K562 (cell line): ENCODE results near the gene SSR2. TPM values are rescaled to one million over a fixed set of nuclear protein-coding genes. Genes with fewer than 3 reads are reported as not detected.

Experiments
- ATAC-seq: fragments of 200-7000 bp; cut with Tn5 transposase; 3 replicates; pipeline ENCODE4 v1.9.1; 2020; ENCODE audit warnings: moderate library complexity
- BruUV-seq: library from RNA; stranded (reverse); fragments of 400-500 nt; replicated peaks from 2 replicates; lab custom pipeline; 2021; lab: Mats Ljungman, UMichigan
- CTCF ChIA-PET: fragments of 300-600 bp; formaldehyde crosslinking; extraction: SDS; loops from one replicate; lab custom pipeline; 2021; ENCODE audit warnings: low intra/inter-chr PET ratio; lab: Yijun Ruan, JAX
- POLR2A ChIA-PET: fragments of 300-600, 350-650 bp; sonication (Branson Sonifier 250); formaldehyde crosslinking; extraction: SDS; loops from one replicate; lab custom pipeline; 2021; ENCODE audit warnings: antibody characterized with exemption, inconsistent platforms; lab: Yijun Ruan, JAX
- DNase-seq, 4 experiments: peaks; one replicate each; pipeline versions ENCODE4 v3.0.0 to v3.0.0-alpha.2; 2011 to 2018; ENCODE audit warnings: low spot score in 3 of 4, mixed read lengths in 3 of 4; ENCODE audit errors: extremely low read depth in 1 of 4
- FAIRE-seq: peaks from 2 replicates; lab custom pipeline; 2011; peaks lifted over from hg19 to GRCh38; lab: Jason Lieb, UNC
- H2AFZ ChIP-seq: 2 replicates; pipeline ENCODE4 v1.6.0; 2011; ENCODE audit warnings: low read depth, low read length, control low read depth, inconsistent platforms
- H3K27ac ChIP-seq: fragments of 200-600 bp; 3 replicates; pipeline ENCODE4 v1.8.0; 2011; ENCODE audit warnings: low read depth, mild to moderate bottlenecking, control low read depth, inconsistent platforms, low read length, moderate library complexity, mixed read lengths; ENCODE audit errors: extremely low read depth
- H3K27me3 ChIP-seq, 2 experiments: fragments of 300-600 bp in 1 of 2; 2 replicates in 1 of 2; 3 replicates in 1 of 2; pipeline versions ENCODE4 v1.6.0 to v1.8.0; 2011; ENCODE audit warnings: inconsistent platforms in 2 of 2, low read length in 2 of 2, mild to moderate bottlenecking in 1 of 2, mixed read lengths in 1 of 2, moderate library complexity in 1 of 2; ENCODE audit not compliant: control insufficient read depth in 2 of 2, insufficient read depth in 2 of 2
- H3K36me3 ChIP-seq: fragments of 300-600 bp; 3 replicates; pipeline ENCODE4 v1.8.0; 2011; ENCODE audit warnings: mild to moderate bottlenecking, low read length, inconsistent platforms; ENCODE audit not compliant: control insufficient read depth, insufficient read depth
- H3K4me1 ChIP-seq, 2 experiments: fragments of 200-600 bp in 1 of 2; replicated peaks in 1 of 2; 2 replicates in 1 of 2; 3 replicates in 1 of 2; pipeline versions ENCODE4 v1.5.1 to v1.8.0; 2011; ENCODE audit warnings: inconsistent platforms in 2 of 2, low read length in 2 of 2, mild to moderate bottlenecking in 1 of 2, mixed read lengths in 1 of 2, moderate library complexity in 1 of 2; ENCODE audit not compliant: control insufficient read depth in 2 of 2, insufficient read depth in 2 of 2
- H3K4me2 ChIP-seq: 2 replicates; pipeline ENCODE4 v1.6.1; 2011; ENCODE audit warnings: low read length, control low read depth, inconsistent platforms, mixed read lengths; ENCODE audit not compliant: insufficient read depth
- H3K4me3 ChIP-seq: fragments of 200-600 bp; sonication (generic), shearing (Covaris generic); 2 replicates; pipeline ENCODE4 v1.5.1; 2016; ENCODE audit warnings: control low read depth, inconsistent platforms
- H3K79me2 ChIP-seq: fragments of 200-600 bp; 3 replicates; pipeline ENCODE4 v1.8.0; 2011; ENCODE audit warnings: low read length, inconsistent platforms; ENCODE audit not compliant: control insufficient read depth, insufficient read depth
- H3K9ac ChIP-seq, 2 experiments: 2 replicates each; pipeline versions ENCODE4 v1.6.0 to v1.6.1; 2011; ENCODE audit warnings: low read depth in 2 of 2, low read length in 2 of 2, control low read depth in 1 of 2, inconsistent platforms in 1 of 2, mild to moderate bottlenecking in 1 of 2, mixed read lengths in 1 of 2; ENCODE audit not compliant: insufficient read depth in 1 of 2
- H3K9me1 ChIP-seq: one replicate; pipeline ENCODE4 v1.6.0; 2011; ENCODE audit warnings: inconsistent platforms, mild to moderate bottlenecking, low read length, moderate library complexity; ENCODE audit not compliant: control insufficient read depth, insufficient read depth
- H3K9me3 ChIP-seq: replicated peaks from 2 replicates; pipeline ENCODE4 v1.5.1; 2011; ENCODE audit warnings: low read depth, low read length, inconsistent platforms; ENCODE audit not compliant: control insufficient read depth, insufficient read depth
- H4K20me1 ChIP-seq: replicated peaks from 2 replicates; pipeline ENCODE4 v1.6.1; 2011; ENCODE audit warnings: low read length, inconsistent platforms, mixed read lengths; ENCODE audit not compliant: control insufficient read depth, insufficient read depth
- CHD2 ChIP-seq: IDR thresholded peaks from 2 replicates; pipeline ENCODE4 v1.6.1; 2011; ENCODE audit warnings: low read depth, low read length
- GTF2E2 ChIP-seq: fragments of 200-800 bp; sonication (Bioruptor generic); IDR thresholded peaks from 2 replicates; pipeline ENCODE4 v1.6.1; 2016; ENCODE audit warnings: missing genetic modification characterization, missing compliant biosample characterization
- MAFK ChIP-seq: IDR thresholded peaks from 2 replicates; pipeline ENCODE4 v1.6.1; 2011; ENCODE audit warnings: low read length, improper control_type of control experiment
- MAZ ChIP-seq, 2 experiments: fragments of 450-650 bp in 1 of 2; sonication (generic) in 1 of 2; formaldehyde crosslinking; IDR thresholded peaks in 1 of 2; conservative IDR thresholded peaks in 1 of 2; 2 replicates each; pipeline versions ENCODE4 v1.4.0 to v1.5.0; 2020; ENCODE audit warnings: mild to moderate bottlenecking in 1 of 2, missing genetic modification reagents in 1 of 2
- MEF2D ChIP-seq: conservative IDR thresholded peaks from 2 replicates; pipeline ENCODE4 v1.6.1; 2016; ENCODE audit warnings: low read depth, missing genetic modification characterization, missing compliant biosample characterization
- NONO ChIP-seq, 2 experiments: fragments of 200-400 bp in 1 of 2; fragments of 450-650 bp in 1 of 2; formaldehyde crosslinking in 1 of 2; IDR thresholded peaks; 2 replicates each; pipeline ENCODE4 v1.6.1; 2017; ENCODE audit warnings: low read depth in 2 of 2, mild to moderate bottlenecking in 2 of 2, moderate library complexity in 2 of 2, low read length in 1 of 2
- RAD21 ChIP-seq, 2 experiments: fragments of 250-450 bp in 1 of 2; fragments of 450-650 bp in 1 of 2; sonication (Bioruptor Pico) in 1 of 2; formaldehyde crosslinking in 1 of 2; IDR thresholded peaks in 1 of 2; conservative IDR thresholded peaks in 1 of 2; 2 replicates each; pipeline versions ENCODE4 v1.4.0 to v1.8.0; 2020 to 2022; ENCODE audit warnings: mild to moderate bottlenecking in 2 of 2, moderate library complexity in 1 of 2
- SMARCE1 ChIP-seq: fragments of 450-650 bp; IDR thresholded peaks from 2 replicates; pipeline ENCODE4 v1.7.1; 2016; ENCODE audit warnings: mild to moderate bottlenecking
- SUPT5H ChIP-seq: fragments of 450-650 bp; IDR thresholded peaks from 2 replicates; pipeline ENCODE4 v1.6.1; 2016
- TRIM28 ChIP-seq: fragments of 450-650 bp; IDR thresholded peaks from 2 replicates; pipeline ENCODE4 v1.6.1; 2017
- ZNF124 ChIP-seq: sonication (generic); formaldehyde crosslinking; IDR thresholded peaks from 2 replicates; pipeline ENCODE4 v1.8.1; 2022; ENCODE audit warnings: missing genetic modification reagents
- ZNF175 ChIP-seq: fragments of 200-800 bp; sonication (Bioruptor generic); IDR thresholded peaks from 2 replicates; pipeline ENCODE4 v1.6.1; 2016; ENCODE audit warnings: low read depth, mild to moderate bottlenecking, missing genetic modification characterization, missing compliant biosample characterization
- WGBS: fragments of 100-300 bp; shearing (Covaris generic); methylation state at CpG from one replicate; pipeline ENCODE4 v1.1.6; 2016; ENCODE audit warnings: low coverage, mixed read lengths; ENCODE audit not compliant: insufficient coverage; ENCODE audit errors: missing lambda C conversion rate; 5-methylcytosine and 5-hydroxymethylcytosine counted together
- in situ Hi-C: fragments of 300-500 bp; cut with MboI; formaldehyde crosslinking; loops from 4 replicates; pipeline ENCODE4 v1.15.0; 2018; ENCODE audit warnings: inconsistent platforms, mixed read lengths
- intact Hi-C: fragments of 100-400 bp; cut with micrococcal nuclease; formaldehyde crosslinking; loops from 2 replicates; pipeline ENCODE4 v1.14.2; 2022
- polyA plus RNA-seq, 8 experiments: library from polyadenylated mRNA; depleted of rRNA in 4 of 8; stranded (reverse) in 5 of 8; unstranded in 3 of 8; fragments of >200 nt; fragmentation: Nextera tagmentation in 2 of 8; fragmentation: Illumina TruSeq in 1 of 8; extraction: Ambion mirVana in 2 of 8; extraction: Trizol in 1 of 8; gene quantifications; 2 replicates each; pipeline versions ENCODE4 v1.2.1 to v1.2.3, GENCODE V29; 2011 to 2014; ENCODE audit warnings: inconsistent platforms in 1 of 8, missing spikeins in 1 of 8
- total RNA-seq, 7 experiments: library from RNA; depleted of rRNA in 6 of 7; stranded (reverse); fragments of >200 nt in 6 of 7; fragmentation: Illumina TruSeq in 2 of 7; extraction: Trizol in 2 of 7; gene quantifications; 2 replicates each; pipeline versions ENCODE4 v1.2.1 to v1.2.3, GENCODE V29; 2011 to 2021; ENCODE audit warnings: low replicate concordance in 1 of 7
- TF ChIP-seq, protein P1 (sequence below), 2 experiments: fragments of 450-650 bp; IDR thresholded peaks; 2 replicates each; pipeline ENCODE4 v1.6.1; 2016; ENCODE audit warnings: mild to moderate bottlenecking in 2 of 2, borderline replicate concordance in 1 of 2, low read depth in 1 of 2, moderate library complexity in 1 of 2

Gene SSR2
- total and polyA plus RNA-seq, 9 of the 15 experiments (the other 6 are each of a cell fraction or from before 2014, with no cell fraction given) = 161 to 411 (median 240) TPM

DNA sequence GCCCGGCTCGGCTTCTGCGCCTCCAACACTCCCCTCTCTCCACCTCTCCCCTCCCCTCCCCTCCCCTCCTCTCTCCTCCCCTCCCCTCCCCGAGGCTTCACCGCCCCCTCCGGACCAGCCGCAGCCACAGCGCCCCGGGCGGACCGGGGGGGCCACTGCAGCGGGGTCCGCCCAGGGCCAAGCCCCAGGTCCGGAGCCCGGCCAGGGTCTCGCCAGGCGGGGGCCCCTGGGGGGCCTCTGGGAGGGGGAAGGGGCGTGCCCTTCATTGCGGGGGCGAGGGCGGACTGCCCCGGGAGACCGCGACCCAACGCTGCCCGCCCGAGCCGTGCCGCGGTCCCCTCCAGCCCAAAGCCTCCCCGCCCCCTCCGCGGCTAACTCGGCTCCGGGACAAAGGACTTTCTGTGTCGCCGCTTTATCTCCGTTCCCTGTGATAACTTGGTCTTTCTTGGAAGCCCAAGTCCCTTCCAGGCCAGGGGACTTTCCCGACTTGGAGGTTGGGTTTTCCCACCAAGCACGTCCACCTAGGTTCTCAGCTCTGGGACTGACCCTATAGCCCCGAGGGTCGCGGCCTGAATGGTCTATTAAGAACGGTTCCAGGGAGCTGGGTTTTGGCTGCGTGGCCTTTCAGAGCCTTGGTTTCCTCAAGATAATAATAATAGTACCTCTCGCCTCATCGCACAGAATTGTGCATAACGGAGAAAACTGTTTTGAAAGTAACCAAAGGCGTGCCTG is 33.2 kb upstream of the SSR2 start, which contains the start of gene UBQLN4:
TSS of gene UBQLN4 (minus strand) at position 31 of the 732 bp plus-strand sequence. CDS start 97 bp downstream, outside the sequence.
- ATAC-seq (peak; percentile 79), FAIRE-seq (no peak), DNase-seq (peak; percentile 91 to 96 (median 96))
- H3K27me3 ChIP-seq = no peaks in the 10 kb centered on the region
- H3K9ac ChIP-seq = peak within 1 kb of the TSS; percentile 93 to 96
- 0 out of 2 replicates have a peak, but pooled peaks cover 3% of the 10 kb centered on the region for H4K20me1 ChIP-seq
- H3K9me1 ChIP-seq = no peaks in the 10 kb centered on the region
- POLR2A ChIA-PET = interaction anchor here (0.6 to 1.1 kb wide), 4 partner anchors 11 to 354 kb away, joined by 3 to 4 read pairs (median 3); partner anchors contain the start of gene KHDC4
- H3K79me2 ChIP-seq = peaks cover 42% of the 10 kb centered on the region
- peak within 1 kb of the TSS; percentile 95 for H2AFZ ChIP-seq
- intact Hi-C loops (loop anchor here (5.0 kb wide), 2 partner anchors 72 to 117 kb away; no protein-coding TSS in a partner anchor), in situ Hi-C loops (no loop called here)
- peak within 1 kb of the TSS; percentile 64 for H3K4me3 ChIP-seq
- peak within 1 kb of the TSS; percentile 98 for H3K27ac ChIP-seq
- H3K36me3 ChIP-seq = peaks cover 48% of the 10 kb centered on the region
- 2% methylated on average over 14 of the region's 49 CpGs for WGBS
- no peaks in the 10 kb centered on the region for H3K9me3 ChIP-seq
- H3K4me1 ChIP-seq = peaks cover 16 to 23% of the 10 kb centered on the region in 2 experiments; a peak in 4 of 5 replicates
- peak within 1 kb of the TSS; percentile 98 for H3K4me2 ChIP-seq
- CTCF ChIA-PET = interaction anchor here (0.6 to 1.1 kb wide), 3 partner anchors 10 to 88 kb away, joined by 3 to 4 read pairs (median 4); no protein-coding TSS in a partner anchor
- BruUV-seq = TSS peak; percentile 74
- TF ChIP-seq CHD2 (peak; percentile 34; the same call in 1 of the 2 replicates), GTF2E2 (no peak; the same call in 1 of the 2 replicates), NONO (IDR thresholded peaks at IDR 0.05; ENCODE audit: low read depth in 2 of 2, low read length in 1 of 2) (no peak), TRIM28 (no peak), SMARCE1 (peak; percentile 19; the same call in 1 of the 2 replicates), ZNF175 (CRISPR knock-in tag) (no peak), MAZ (CRISPR knock-in tag; conservative IDR thresholded peaks at IDR 0.05 in 1 of 2, IDR thresholded peaks at IDR 0.05 in 1 of 2) (peak; percentile 50 to 75; a peak in 3 of 4 replicates), SUPT5H (0 out of 2 replicates have a peak, but pooled peaks have one; percentile 1), MAFK (no peak), RAD21 (CRISPR knock-in tag; conservative IDR thresholded peaks at IDR 0.05 in 1 of 2, IDR thresholded peaks at IDR 0.05 in 1 of 2) (0 out of 4 replicates have a peak, but pooled peaks of 1 of the 2 experiments have one; percentile 1), MEF2D (tag) (no peak), ZNF124 (CRISPR knock-in tag) (no peak)
- TF ChIP-seq, protein P1, sequence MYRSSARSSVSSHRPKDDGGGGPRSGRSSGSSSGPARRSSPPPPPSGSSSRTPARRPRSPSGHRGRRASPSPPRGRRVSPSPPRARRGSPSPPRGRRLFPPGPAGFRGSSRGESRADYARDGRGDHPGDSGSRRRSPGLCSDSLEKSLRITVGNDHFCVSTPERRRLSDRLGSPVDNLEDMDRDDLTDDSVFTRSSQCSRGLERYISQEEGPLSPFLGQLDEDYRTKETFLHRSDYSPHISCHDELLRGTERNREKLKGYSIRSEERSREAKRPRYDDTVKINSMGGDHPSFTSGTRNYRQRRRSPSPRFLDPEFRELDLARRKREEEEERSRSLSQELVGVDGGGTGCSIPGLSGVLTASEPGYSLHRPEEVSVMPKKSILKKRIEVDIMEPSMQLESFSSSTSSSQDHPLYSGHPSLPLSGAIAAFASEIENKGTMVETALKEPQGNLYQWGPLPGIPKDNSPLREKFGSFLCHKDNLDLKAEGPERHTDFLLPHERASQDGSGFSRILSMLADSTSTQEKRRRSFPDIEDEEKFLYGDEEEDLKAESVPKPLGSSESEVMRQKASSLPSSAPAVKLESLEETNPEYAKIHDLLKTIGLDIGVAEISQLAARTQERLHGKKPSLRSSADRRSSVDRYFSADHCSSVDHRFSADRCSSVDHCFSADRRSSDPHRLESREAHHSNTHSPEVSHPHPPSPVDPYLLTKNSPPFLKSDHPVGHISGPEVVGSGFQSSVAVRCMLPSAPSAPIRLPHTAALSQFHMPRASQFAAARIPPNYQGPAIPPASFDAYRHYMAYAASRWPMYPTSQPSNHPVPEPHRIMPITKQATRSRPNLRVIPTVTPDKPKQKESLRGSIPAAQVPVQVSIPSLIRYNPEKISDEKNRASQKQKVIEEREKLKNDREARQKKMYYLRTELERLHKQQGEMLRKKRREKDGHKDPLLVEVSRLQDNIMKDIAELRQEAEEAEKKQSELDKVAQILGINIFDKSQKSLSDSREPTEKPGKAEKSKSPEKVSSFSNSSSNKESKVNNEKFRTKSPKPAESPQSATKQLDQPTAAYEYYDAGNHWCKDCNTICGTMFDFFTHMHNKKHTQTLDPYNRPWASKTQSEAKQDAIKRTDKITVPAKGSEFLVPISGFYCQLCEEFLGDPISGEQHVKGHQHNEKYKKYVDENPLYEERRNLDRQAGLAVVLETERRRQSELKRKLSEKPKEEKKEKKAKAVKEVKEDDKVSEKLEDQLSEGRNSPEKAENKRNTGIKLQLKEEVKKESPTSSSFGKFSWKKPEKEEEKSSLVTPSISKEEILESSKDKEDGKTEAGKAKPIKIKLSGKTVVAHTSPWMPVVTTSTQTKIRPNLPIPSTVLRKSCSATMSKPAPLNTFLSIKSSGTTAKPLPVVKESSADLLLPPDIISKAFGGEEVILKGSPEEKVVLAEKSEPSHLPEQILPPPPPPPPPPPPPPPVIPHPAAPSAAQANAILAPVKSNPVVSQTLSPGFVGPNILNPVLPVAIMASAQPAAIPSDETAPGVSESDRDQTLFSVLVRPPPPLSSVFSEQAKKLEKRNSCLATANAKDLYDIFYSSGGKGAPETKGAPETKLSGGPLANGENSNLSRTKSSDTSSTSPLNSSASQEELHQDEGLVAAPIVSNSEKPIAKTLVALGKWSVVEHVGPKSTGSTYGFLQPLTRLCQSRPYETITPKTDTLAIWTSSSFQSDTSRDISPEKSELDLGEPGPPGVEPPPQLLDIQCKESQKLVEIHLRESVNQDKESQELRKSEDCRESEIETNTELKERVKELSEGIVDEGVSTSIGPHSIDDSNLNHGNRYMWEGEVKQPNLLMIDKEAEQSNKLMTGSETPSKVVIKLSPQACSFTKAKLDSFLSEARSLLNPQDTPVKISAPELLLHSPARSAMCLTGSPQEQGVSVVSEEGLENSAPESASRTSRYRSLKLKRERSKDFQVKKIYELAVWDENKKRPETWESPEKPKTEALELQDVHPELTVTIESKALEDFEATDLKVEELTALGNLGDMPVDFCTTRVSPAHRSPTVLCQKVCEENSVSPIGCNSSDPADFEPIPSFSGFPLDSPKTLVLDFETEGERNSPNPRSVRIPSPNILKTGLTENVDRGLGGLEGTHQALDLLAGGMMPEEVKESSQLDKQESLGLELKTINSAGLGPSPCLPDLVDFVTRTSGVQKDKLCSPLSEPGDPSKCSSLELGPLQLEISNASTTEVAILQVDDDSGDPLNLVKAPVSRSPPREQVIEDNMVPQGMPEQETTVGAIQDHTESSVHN (IDR thresholded peaks at IDR 0.05; ENCODE audit: borderline replicate concordance in 1 of 2, low read depth in 1 of 2) = peak in 1 of 2 experiments; percentile 25; a peak in 1 of 4 replicates
